Calu3 (cell line): ENCODE measurements around the gene MGAT4D. TPM values are rescaled to one million over a fixed set of nuclear protein-coding genes. Genes with fewer than 3 reads are reported as not detected.

Source experiments
- BruUV-seq: library from RNA; stranded (reverse); fragments of 400-500 nt; replicated peaks from 2 replicates; lab custom pipeline; 2021; lab: Mats Ljungman, UMichigan
- CTCF ChIA-PET: fragments of 300-600 bp; sonication (Branson Sonifier 250); formaldehyde crosslinking; loops from one replicate; lab custom pipeline; 2022; ENCODE audit warnings: antibody characterized with exemption; lab: Charles Lee
- DNase-seq: peaks from one replicate; pipeline ENCODE4 v3.0.0; 2022
- H3K27ac Mint-ChIP-seq: one replicate; pipeline ENCODE4 v1.8.0; 2022; ENCODE audit warnings: mixed read lengths; ENCODE audit not compliant: unreplicated experiment
- H3K27me3 Mint-ChIP-seq: one replicate; pipeline ENCODE4 v1.8.0; 2022; ENCODE audit warnings: mixed read lengths; ENCODE audit not compliant: unreplicated experiment
- H3K36me3 Mint-ChIP-seq: one replicate; pipeline ENCODE4 v1.8.0; 2022; ENCODE audit warnings: mild to moderate bottlenecking, moderate library complexity, mixed read lengths; ENCODE audit not compliant: insufficient read depth, unreplicated experiment
- H3K4me1 Mint-ChIP-seq: one replicate; pipeline ENCODE4 v1.8.0; 2022; ENCODE audit warnings: mild to moderate bottlenecking, low read depth, mixed read lengths; ENCODE audit not compliant: unreplicated experiment
- H3K4me3 Mint-ChIP-seq: one replicate; pipeline ENCODE4 v1.8.0; 2022; ENCODE audit warnings: mild to moderate bottlenecking, low read depth, moderate library complexity, mixed read lengths; ENCODE audit not compliant: unreplicated experiment
- H3K9me3 Mint-ChIP-seq: one replicate; pipeline ENCODE4 v1.8.0; 2022; ENCODE audit warnings: low read depth, mixed read lengths; ENCODE audit not compliant: unreplicated experiment
- intact Hi-C: fragments of 100-400 bp; cut with micrococcal nuclease; formaldehyde crosslinking; loops from one replicate; pipeline ENCODE4 v1.10.0; 2022; ENCODE audit not compliant: unreplicated experiment
- total RNA-seq: library from RNA; stranded (reverse); gene quantifications from 2 replicates; pipeline ENCODE4 v1.2.3, GENCODE V29; 2022
- TF ChIP-seq, protein P1 (sequence below): fragments of 200-600 bp; IDR thresholded peaks from one replicate; pipeline ENCODE4 v1.8.0; 2022; ENCODE audit warnings: antibody characterized with exemption; ENCODE audit not compliant: unreplicated experiment

MGAT4D gene
- total RNA-seq, 1 experiment from 2014 or later: not detected

GRCh38 chr4:140469791-140470733 lies 28.0 kb downstream of the MGAT4D start:
- Mint-ChIP-seq H3K27ac (no peak overlapping the region), H3K4me1 (no peaks in the 10 kb centered on the region), H3K27me3 (peaks cover 22% of the 10 kb centered on the region), H3K36me3 (no peaks in the 10 kb centered on the region), H3K9me3 (no peaks in the 10 kb centered on the region), H3K4me3 (no peak overlapping the region)
- BruUV-seq: no TSS peak
- CTCF ChIA-PET: no interaction called here
- intact Hi-C loops: no loop called here
- TF ChIP-seq, protein P1, sequence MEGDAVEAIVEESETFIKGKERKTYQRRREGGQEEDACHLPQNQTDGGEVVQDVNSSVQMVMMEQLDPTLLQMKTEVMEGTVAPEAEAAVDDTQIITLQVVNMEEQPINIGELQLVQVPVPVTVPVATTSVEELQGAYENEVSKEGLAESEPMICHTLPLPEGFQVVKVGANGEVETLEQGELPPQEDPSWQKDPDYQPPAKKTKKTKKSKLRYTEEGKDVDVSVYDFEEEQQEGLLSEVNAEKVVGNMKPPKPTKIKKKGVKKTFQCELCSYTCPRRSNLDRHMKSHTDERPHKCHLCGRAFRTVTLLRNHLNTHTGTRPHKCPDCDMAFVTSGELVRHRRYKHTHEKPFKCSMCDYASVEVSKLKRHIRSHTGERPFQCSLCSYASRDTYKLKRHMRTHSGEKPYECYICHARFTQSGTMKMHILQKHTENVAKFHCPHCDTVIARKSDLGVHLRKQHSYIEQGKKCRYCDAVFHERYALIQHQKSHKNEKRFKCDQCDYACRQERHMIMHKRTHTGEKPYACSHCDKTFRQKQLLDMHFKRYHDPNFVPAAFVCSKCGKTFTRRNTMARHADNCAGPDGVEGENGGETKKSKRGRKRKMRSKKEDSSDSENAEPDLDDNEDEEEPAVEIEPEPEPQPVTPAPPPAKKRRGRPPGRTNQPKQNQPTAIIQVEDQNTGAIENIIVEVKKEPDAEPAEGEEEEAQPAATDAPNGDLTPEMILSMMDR: no peak
- DNase-seq: no peak

DNA sequence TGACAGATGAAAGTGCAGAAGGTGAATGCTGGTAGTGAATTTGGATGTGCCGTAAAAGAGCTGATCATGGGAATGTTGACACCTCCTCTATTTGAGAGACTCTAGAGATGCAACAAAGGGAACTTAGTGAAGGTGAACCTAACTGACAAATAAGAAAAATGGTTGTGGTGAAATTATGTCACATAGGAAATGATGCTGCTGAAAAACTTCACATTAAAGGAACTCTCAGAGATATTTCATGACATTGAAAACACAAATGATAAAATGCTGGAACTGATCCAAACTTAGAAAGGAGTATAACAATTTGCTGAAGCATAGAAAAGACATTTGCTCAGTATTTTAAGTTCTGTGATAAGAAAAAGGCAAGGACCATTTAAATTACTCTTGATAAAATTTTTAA lies 31.9 kb downstream of the MGAT4D start:
- Mint-ChIP-seq H3K4me1 (peaks cover 8% of the 10 kb centered on the region), H3K4me3 (no peak overlapping the region), H3K36me3 (no peaks in the 10 kb centered on the region), H3K27me3 (peaks cover 21% of the 10 kb centered on the region), H3K9me3 (no peaks in the 10 kb centered on the region), H3K27ac (no peak overlapping the region)
- intact Hi-C loops: no loop called here
- no TSS peak for BruUV-seq
- CTCF ChIA-PET: no interaction called here
- TF ChIP-seq, protein P1: no peak
- DNase-seq: no peak

DNA sequence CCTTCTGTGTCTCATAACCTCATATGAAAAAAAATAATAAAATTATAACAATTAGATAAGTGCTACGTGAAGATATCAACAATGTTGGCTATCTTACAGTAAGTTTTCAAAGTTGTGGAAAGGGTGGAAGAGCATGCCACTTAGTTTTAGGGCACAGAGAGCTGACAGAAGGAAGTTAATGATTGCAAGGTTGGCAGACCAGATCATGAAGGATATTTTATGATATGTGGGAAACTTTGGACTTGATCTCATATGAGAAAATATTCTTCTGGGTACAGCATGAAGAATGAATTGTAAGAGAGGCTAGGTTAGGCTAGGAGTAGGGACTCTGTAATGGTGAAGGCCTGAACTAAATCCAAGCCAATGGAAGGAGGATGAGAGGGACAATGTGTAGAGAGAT lies 34.5 kb downstream of the MGAT4D start:
- H3K27me3 Mint-ChIP-seq: no peaks in the 10 kb centered on the region
- no peaks in the 10 kb centered on the region for H3K9me3 Mint-ChIP-seq
- H3K27ac Mint-ChIP-seq: no peak overlapping the region
- TF ChIP-seq, protein P1: no peak
- intact Hi-C loops: no loop called here
- CTCF ChIA-PET: no interaction called here
- no peak for DNase-seq
- no TSS peak for BruUV-seq
- peaks cover 8% of the 10 kb centered on the region for H3K4me1 Mint-ChIP-seq
- H3K4me3 Mint-ChIP-seq: no peak overlapping the region
- no peaks in the 10 kb centered on the region for H3K36me3 Mint-ChIP-seq

DNA sequence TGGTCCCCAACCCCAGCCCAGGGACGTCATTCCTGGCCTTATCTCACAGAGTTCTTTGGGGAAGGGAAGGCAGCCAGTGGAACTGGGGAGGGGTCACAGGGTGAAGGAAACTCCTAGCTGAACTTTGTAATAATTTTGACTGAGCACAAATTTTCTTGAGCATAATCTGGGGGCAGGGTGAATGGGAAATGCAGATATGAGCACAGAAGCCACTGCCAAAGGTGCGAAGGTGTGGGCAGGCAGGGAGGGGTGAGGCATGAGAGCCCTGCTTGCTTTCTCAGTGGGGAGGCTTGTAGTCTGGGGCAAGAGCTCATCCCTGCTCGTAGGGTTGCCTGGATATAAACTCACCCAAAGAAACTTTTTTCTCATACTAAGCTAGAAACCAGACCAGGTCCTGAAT lies 34.9 kb downstream of the MGAT4D start:
- no peak for DNase-seq
- no TSS peak for BruUV-seq
- no peaks in the 10 kb centered on the region for H3K9me3 Mint-ChIP-seq
- intact Hi-C loops: no loop called here
- peaks cover 8% of the 10 kb centered on the region for H3K4me1 Mint-ChIP-seq
- H3K27ac Mint-ChIP-seq: no peak overlapping the region
- no peak overlapping the region for H3K4me3 Mint-ChIP-seq
- TF ChIP-seq, protein P1: no peak
- no peaks in the 10 kb centered on the region for H3K27me3 Mint-ChIP-seq
- CTCF ChIA-PET: no interaction called here
- H3K36me3 Mint-ChIP-seq: no peaks in the 10 kb centered on the region
